Body of pancreas (tissue), 4 donors: ENCODE results near the gene PSMD3. TPM values are rescaled to one million over a fixed set of nuclear protein-coding genes. Genes with fewer than 3 reads are reported as not detected.

Source experiments
- ATAC-seq: fragments of 150-250 bp; one replicate; pipeline ENCODE4 v1.9.1; 2016
- DNase-seq, 4 donors: peaks; one replicate each; pipeline ENCODE4 v3.0.0-alpha.2; 2019
- H3K27ac ChIP-seq, 4 donors: fragments of 200-600 bp; sonication (generic); 1 replicate in 3 of 4; 2 replicates in 1 of 4; pipeline versions ENCODE4 v1.5.1 to v1.6.1; 2016 to 2019; ENCODE audit warnings: mild to moderate bottlenecking in 1 of 4, mixed read lengths in 1 of 4, moderate library complexity in 1 of 4
- H3K27me3 ChIP-seq, 2 donors: fragments of 200-600 bp; sonication (generic); one replicate each; pipeline ENCODE4 v1.6.0; 2016; ENCODE audit warnings: mild to moderate bottlenecking in 1 of 2
- H3K36me3 ChIP-seq, 2 donors: fragments of 200-600 bp; sonication (generic); replicated peaks in 1 of 2; 2 replicates each; pipeline ENCODE4 v1.5.1; 2016; ENCODE audit warnings: low read depth in 2 of 2; ENCODE audit not compliant: insufficient read depth in 1 of 2
- H3K4me1 ChIP-seq: fragments of 200-600 bp; sonication (generic); one replicate; pipeline ENCODE4 v1.6.0; 2016
- H3K4me3 ChIP-seq, 2 donors: fragments of 200-600 bp; sonication (generic); 1 replicate in 1 of 2; 2 replicates in 1 of 2; pipeline ENCODE4 v1.5.1; 2016 to 2019
- H3K9me3 ChIP-seq, 3 donors: fragments of 200-600 bp; sonication (generic); 1 replicate in 2 of 3; 2 replicates in 1 of 3; pipeline ENCODE4 v1.5.1; 2016
- CTCF ChIP-seq, 7 experiments: fragments of 450-650 bp in 4 of 7; fragments of 200-600 bp in 3 of 7; sonication (generic) in 3 of 7; IDR thresholded peaks; one replicate each; pipeline ENCODE4 v1.5.1; 2016 to 2019; ENCODE audit warnings: antibody characterized with exemption in 7 of 7
- POLR2A ChIP-seq, 3 donors: fragments of 450-650 bp; IDR thresholded peaks; one replicate each; pipeline ENCODE4 v1.6.1; 2016; ENCODE audit warnings: antibody characterized with exemption in 3 of 3, mild to moderate bottlenecking in 2 of 3
- WGBS, 2 donors: methylation state at CpG; one replicate each; pipeline ENCODE4 v1.1.5; 2017; 5-methylcytosine and 5-hydroxymethylcytosine counted together
- intact Hi-C: fragments of 100-400 bp; cut with DNase I; formaldehyde crosslinking; loops from one replicate; pipeline ENCODE4 v1.15.1; 2023
- total RNA-seq, 2 donors: library from RNA; depleted of rRNA; stranded (reverse); fragments of >200 nt; gene quantifications; one replicate each; pipeline ENCODE4 v1.1.0, GENCODE V29; 2016

The PSMD3 gene
- total RNA-seq, 2 donors from 2014 or later = 39.6 to 40.2 TPM

DNA sequence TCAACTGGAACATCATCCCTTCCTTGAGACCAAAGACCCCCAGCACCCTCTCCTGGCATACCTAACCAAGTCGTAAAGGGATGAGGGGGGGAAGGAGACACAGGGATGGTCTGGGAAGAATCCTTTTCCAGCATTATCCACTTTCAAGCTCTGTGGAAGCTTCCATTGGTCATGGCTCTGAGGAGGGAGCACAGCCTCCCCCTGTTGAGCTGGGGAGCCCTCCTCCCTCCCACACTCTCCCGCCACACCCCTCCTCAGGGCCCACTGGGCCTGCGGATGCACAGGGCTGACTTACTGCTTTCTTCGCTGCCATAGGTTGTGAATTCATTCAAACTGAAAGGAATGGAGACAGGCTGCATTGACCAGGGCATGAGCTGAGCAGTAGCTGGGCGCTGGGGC is 47.0 kb downstream of the PSMD3 start:
- TF ChIP-seq CTCF (IDR thresholded peaks at IDR 0.05) = no peak
- TF ChIP-seq POLR2A (IDR thresholded peaks at IDR 0.05) = no peak
- H3K4me1 ChIP-seq = peaks cover 53% of the 10 kb centered on the region
- H3K4me3 ChIP-seq = no peak overlapping the region
- H3K9me3 ChIP-seq = no peaks in the 10 kb centered on the region
- intact Hi-C loops = no loop called here
- peaks cover 0 to 21% of the 10 kb centered on the region in 2 donors for H3K36me3 ChIP-seq
- WGBS, 2 donors = 84 to 89% methylated on average over 5 of the region's 5 CpGs
- ATAC-seq = no peak
- H3K27ac ChIP-seq = no peak overlapping the region
- H3K27me3 ChIP-seq = no peaks in the 10 kb centered on the region
- DNase-seq = no peak

DNA sequence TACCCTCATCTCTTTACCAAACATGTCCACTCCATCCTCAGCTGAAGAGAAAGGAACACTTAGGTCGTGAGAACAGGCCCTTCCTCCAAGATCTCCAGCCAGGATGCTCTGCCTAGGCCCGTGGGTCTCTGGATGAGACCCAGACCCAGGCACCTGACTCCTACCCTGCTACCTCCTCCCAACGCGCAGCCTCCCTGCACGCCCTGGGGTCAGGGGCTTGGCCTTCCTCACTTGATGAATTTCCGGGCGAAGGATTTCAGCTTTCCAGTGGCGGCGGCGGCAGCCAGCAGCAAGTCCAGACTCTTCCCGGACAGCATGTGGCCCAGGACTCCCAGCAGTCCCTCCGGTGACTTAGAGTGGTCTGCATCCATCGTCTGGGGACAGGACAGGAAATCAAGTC is 48.0 kb downstream of the PSMD3 start:
- peaks cover 54% of the 10 kb centered on the region for H3K4me1 ChIP-seq
- no peaks in the 10 kb centered on the region for H3K9me3 ChIP-seq
- no peak overlapping the region for H3K4me3 ChIP-seq
- DNase-seq (no peak), ATAC-seq (no peak)
- H3K27ac ChIP-seq = no peak overlapping the region
- WGBS, 2 donors = 85 to 93% methylated on average over 8 to 13 of the region's 13 CpGs
- intact Hi-C loops = no loop called here
- no peaks in the 10 kb centered on the region for H3K27me3 ChIP-seq
- TF ChIP-seq POLR2A (IDR thresholded peaks at IDR 0.05) = no peak
- TF ChIP-seq CTCF (IDR thresholded peaks at IDR 0.05) = no peak
- peaks cover 0 to 21% of the 10 kb centered on the region in 2 donors for H3K36me3 ChIP-seq

DNA sequence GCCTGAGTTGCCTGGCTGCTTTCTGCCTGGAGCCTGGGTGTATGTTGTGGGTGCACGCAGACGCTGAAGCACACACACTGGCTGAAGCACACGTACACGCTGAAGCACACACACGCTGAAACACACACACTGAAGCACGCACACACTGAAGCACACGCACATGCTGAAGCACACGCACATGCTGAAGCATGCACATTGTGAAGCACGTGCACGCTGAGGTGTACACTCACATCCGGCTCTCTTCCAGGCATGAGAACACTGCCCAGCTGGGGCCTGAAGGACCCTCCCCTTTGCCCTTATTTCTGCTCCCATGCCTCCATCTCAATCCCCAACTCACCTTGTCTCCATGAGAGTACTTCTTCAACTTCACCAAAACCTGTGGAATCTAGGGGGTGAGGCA is 51.1 kb downstream of the PSMD3 start:
- DNase-seq = peak in 1 of 4 donors; percentile 63
- no peak for ATAC-seq
- TF ChIP-seq POLR2A (IDR thresholded peaks at IDR 0.05) = no peak
- TF ChIP-seq CTCF (IDR thresholded peaks at IDR 0.05) = no peak
- H3K27ac ChIP-seq = peak overlapping the region; percentile 72 to 94 (median 76)
- H3K4me3 ChIP-seq = no peak overlapping the region
- intact Hi-C loops = no loop called here
- H3K9me3 ChIP-seq = no peaks in the 10 kb centered on the region
- H3K27me3 ChIP-seq = no peaks in the 10 kb centered on the region
- peaks cover 60% of the 10 kb centered on the region for H3K4me1 ChIP-seq
- H3K36me3 ChIP-seq = peaks cover 0 to 13% of the 10 kb centered on the region in 2 donors
- WGBS, 2 donors = 10 to 43% methylated on average over 2 to 11 of the region's 11 CpGs

DNA sequence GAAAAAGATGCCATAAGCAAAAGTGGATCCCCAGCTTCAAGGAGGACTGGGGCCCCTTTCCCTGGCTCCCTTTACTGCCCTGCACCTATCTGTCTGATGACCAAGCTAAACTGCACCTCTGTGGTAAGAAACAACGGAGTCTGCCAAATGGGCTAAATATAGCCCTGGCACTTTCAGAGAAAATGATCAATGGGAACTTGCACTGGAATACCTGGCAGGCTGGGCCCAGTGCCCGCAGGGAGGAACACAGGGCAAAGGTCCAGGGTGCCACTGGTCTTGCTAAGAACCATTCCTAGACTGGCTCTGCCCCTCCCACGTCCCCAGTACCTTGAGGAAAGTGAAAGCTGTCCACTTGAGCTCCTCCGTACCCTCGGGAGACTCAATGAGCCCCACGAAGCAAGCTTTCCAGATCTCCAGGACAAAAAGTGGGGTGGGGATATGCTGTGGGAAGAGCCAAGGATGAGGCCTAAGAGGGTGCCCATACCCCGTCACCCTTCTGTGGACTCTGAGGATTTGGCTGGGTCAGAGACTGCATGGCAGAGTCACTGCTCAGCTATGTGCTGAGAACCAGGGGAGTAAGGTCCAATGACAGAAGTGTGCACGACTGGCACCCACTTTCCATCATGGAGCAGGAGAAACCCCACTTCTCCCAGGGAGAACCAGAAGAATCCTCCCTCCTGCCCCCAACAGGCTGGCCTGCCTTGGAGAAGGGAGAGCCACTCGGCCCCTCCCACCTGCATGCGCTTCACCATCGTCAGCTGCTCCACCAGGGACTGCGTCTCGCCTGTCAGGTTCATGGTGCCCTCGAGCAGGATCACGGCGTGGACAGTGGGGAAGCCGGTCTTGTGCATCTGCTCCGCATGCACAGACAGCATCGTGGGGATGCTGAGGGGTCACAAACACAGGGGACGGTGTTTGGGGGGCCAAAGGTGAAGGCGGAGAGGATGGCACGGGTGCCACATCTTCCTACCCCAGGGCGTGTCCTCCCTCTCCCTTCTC is 52.0 kb downstream of the PSMD3 start:
- peak in 2 of 3 donors; percentile 28 to 42 for TF ChIP-seq POLR2A (IDR thresholded peaks at IDR 0.05)
- TF ChIP-seq CTCF (IDR thresholded peaks at IDR 0.05) = peak in 1 of 7 experiments; percentile 5
- Histone ChIP-seq H3K27me3 (no peaks in the 10 kb centered on the region), H3K9me3 (no peaks in the 10 kb centered on the region), H3K36me3 (peaks cover 0 to 13% of the 10 kb centered on the region in 2 donors), H3K4me3 (no peak overlapping the region), H3K27ac (peak overlapping the region; percentile 72 to 94 (median 82)), H3K4me1 (peaks cover 54% of the 10 kb centered on the region)
- DNase-seq (peak; percentile 96 to 99 (median 98)), ATAC-seq (peak; percentile 92)
- intact Hi-C loops = no loop called here
- 38 to 49% methylated on average over 8 to 23 of the region's 23 CpGs for WGBS, 2 donors
